T-helper 2 cell (primary cell): ENCODE results near the gene CARD9.

ENCODE experiments used
- DNase-seq, 5 experiments: peaks; one replicate each; pipeline versions ENCODE4 v3.0.0 to v3.0.0-alpha.2; 2012 to 2022

CARD9 gene

DNA sequence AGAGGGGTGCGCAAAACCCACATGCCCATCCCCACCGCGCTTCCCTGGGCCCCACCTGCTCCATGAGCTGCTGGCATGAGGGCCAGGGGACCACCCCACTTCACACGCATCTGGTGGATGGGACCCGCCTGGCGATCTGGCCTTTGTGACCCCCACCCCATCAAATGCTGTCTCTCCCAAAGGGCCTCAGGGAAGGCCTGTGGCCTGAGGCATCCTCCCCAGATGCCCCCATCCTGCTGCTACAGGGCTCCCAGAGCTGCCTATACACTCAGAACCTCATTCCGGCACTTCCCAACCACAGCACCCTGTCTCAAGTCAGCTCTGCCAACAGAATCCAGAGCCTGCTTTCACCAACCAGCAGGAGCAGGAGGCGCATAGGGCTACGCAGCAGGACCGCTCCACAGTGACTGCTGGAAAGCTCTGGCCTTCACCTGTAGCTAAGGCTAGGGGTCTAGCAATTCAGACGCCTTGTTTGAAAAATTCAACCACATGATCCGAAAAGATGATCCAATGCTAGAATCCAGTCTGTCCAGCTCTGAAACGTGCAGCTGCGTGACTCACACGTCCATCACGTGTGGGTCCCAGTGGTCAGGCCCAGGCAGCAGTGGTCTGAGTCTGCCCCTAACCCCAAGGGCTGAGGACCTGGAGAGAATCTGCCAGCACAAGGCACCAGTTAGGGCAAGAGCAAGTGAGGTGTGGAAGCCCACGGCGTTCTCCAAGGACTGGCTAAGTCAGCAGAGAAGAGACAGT, 27.9 kb upstream of the CARD9 start:
- no peak for DNase-seq

DNA sequence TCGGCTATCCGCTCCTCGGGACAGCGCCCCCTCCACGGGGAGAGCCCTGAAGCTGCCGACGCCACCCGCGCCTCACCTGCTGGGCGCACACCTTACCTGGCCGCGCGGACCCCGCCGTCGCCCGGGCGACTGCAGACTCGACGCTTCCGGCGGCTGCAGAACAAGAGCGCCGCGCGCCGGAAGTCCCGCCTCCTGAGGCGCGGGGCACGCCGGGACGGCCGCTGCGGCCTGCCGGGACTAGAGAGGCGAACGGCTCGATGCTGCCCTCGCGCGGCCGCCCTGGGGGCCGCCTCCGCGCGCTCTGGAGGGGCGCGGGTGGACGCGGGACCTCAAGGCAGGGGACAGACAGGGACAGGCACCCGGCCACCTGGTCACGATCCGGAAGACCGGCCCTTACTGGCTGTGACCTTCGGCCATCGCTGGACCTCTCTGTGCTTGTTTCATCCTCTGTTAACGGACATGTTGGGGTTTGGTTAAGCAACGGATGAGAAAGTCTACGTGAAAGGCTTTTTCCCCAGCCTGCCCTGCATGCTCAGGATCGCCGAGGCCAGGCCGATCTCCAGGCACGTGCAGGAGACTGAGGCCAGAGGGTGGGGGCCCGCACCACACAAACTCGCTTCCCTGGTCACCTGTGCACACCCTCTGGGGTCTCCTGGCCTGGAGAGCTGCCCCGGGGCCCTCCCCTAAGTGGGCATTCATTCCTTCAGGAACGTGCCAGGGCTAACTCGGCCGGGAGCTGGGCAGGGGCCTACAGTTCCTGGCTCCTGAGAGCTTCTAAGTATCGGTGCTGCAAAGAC, 26.8 kb upstream of the CARD9 start, which contains the start of gene SNAPC4:
SNAPC4 (minus strand) TSS at position 133 of the 797 bp plus-strand sequence. CDS start 1,742 bp downstream, outside the sequence.
- peak; percentile 74 to 92 (median 80) for DNase-seq

DNA sequence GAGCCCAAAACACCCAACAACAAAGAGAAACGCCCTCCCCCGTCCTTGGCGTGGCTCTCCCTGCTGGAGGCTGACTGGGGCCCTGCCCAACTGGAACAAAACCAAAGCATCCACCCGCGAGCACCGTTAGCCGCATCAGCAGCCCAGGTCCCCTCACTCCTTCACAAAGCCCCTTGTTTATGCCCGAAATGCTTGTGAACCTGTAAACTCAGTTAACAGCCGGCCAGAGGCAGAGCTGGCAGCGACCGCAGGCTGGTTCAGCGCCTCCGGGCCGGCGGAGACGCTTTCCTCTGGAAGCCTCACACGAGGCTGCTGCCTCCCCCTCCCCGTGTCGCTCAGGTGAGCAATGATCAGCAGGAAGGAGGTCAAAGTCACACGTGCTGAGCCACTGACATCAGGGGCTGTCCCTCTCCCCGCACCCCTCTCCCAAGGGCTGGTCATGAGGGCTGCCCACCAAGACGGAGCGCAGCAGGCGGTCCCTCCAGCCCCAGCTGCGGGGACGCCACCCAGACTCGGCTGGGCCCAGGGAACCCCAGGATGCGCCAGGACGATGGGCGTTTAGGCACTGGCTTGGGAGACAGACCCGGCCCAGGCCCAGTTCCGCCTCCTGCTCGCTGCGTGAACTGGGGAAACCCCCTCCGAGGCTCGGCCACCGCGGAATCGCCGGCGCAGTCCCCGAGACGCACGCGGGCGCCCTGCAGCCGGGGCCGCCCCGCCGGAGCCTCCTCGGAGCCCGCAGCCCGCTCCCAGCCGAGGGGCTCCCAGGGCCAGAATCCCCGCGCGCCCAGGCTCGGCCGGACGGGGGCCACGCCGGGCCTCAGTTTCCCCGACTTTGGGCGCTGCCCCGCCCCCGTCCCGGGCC, 25.9 kb upstream of the CARD9 start:
- peak in 3 of 5 experiments; percentile 23 to 38 (median 26) for DNase-seq

DNA sequence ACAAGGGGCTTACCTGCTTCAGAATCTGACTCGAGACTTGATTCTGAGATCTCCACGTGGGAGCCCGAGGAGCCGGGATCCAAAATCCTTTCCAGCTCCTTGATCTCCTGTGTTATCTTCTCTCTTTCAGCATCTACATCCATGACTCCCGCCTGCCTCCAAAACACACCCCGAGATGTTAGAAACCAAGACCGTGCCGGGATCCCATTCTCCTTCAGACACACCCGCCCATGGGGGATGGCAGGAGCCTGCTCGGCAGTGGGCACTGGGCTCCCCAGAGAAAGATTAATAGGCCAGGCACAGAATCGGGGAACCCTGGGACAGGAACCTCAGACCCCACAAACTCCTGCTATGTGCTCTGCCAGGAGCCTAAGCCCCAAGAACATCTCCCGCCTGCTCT, 24.8 kb upstream of the CARD9 start:
- DNase-seq, result no peak

DNA sequence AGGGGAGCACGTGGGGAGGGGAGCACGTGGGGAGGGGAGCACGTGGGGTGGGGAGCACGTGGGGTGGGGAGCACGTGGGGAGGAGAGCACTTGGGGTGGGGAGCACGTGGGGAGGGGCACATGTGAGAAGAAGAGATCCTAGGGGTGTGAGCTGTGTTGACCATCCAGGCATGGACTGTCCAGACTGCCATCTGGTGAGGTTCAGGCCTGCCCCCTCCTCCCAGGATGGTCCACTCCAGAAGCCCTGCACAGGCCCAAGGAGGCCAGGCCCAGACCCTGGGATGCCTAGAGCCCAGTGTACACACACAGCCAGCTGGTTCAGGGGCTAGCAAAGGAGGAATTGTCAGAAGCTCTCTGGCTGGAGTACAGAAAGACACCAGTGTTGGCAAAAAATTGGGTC, 24.2 kb upstream of the CARD9 start:
- DNase-seq, result no peak

DNA sequence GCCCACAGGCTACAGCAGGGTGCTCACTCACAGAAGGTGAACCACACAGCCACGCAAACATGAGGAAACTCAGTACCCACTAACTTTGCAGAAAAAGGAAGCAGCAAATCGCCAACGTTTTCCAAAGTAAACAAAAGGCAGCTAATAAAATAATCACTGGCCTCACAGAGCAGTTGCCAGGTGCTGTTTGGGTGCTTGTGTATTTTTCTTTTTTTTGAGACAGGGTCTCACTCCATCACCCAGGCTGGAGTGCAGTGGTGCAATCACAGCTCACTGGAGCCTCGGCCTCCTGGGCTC, 22.7 kb upstream of the CARD9 start:
- DNase-seq, result no peak

DNA sequence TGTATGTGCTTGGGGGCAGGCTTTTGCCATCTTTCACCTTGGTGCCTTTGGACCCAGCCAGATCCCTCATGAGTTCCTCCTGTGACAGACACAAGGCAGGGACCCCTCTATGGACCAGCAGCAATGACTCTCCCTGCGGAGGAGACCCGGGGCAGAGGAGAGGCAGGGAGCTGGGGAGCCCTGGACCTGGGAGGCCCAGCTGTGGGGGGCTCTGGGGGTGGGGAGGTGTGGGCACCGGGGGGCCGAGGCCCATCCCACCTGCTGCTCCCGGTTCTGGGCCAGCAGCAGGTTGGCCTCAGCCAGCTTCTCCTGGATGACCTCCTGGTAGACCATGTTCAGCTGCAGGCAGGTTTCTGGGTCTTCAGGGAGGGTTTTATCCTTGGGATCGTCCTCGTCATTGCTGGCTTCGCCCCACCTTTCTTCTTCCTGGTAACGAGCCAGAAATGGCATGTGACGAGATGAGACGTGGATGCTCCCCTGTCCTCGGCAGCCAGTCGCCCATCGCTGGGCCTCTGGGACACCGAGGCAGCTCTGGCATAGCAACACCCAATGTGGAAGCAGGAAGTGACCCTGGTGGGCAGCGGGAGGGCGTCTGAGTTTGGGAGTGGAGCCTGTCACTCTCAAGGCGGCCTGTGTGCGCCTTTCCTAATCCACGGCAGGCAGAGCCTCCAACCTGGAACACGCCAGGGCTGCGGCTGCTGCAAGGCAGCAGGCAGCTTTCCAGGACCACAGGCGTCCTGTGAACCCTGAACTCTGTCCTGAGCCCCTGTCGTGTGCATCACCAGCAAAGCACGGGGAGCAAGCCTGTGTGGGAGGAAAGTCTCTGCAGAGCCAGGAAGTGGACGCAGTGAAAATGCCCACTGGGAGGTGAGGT, 22.1 kb upstream of the CARD9 start:
- no peak for DNase-seq

DNA sequence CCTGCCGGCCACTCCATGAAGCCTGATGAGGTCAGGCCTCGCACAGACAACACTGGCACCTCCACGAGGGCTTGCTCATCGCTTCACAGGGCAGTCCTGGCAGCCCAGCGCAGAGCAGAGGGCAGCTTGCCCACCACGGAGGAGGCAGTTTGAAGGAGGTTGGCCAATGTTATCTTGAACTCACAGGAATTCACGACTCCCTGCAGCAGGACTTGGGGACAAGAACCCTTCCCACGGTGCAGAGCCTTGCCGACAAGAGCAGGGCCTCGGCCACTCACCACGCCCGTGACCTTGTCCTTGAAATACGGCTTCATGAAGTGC, 21.5 kb upstream of the CARD9 start:
- DNase-seq, result no peak

DNA sequence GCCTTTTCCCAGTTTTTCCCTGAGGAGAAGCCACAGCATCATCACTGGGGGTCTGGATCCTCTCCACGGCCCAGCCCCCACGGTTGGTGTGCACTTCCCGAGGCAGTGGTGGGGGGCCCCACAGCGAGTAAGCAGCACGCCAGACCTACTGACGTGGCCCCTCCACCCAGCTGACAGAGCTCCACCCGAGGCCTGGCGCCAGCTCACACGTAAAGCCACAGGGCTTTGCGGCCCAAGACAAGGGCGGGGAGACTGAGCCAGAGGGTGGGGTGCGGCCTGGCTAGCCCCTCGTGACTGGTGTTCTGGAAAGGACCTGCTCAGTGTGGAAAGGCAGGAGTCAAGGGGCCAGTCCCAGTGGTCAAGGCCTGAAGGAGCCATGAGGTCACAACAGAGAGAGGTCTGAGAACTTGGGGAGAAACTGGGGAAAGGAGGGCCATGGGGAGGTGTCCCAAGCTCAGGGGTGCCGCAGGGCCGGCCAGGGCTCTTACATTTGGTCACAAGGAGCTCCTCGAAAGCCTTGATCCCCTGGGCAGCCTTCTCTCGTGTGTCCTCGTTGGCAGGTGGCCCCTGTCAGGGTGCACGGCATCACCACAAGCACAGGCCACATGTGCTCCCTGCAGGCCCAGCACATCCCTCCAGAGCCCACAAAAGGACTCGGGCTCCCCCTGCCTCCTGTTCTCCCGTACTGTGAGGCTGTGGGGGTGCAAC, 21.0 kb upstream of the CARD9 start:
- no peak for DNase-seq

DNA sequence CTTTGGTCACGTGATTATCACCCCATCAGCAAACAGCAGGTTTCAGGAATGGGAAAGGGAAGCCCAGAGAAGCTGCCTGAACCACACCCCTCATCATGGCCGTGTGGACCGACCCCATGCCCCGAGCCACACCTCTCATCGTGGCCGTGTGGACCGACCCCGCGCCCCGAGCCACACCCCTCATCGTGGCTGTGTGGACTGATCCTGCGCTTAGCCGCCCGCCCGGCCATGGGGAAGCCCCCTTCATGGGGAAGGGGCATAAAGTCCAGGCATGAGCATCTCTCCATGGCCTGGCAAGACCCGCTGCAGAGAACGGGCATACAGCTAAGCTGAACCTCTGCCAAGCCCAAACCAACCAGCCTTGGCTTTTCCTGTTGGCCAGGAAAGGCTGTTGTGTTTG, 20.1 kb upstream of the CARD9 start:
- no peak for DNase-seq

DNA sequence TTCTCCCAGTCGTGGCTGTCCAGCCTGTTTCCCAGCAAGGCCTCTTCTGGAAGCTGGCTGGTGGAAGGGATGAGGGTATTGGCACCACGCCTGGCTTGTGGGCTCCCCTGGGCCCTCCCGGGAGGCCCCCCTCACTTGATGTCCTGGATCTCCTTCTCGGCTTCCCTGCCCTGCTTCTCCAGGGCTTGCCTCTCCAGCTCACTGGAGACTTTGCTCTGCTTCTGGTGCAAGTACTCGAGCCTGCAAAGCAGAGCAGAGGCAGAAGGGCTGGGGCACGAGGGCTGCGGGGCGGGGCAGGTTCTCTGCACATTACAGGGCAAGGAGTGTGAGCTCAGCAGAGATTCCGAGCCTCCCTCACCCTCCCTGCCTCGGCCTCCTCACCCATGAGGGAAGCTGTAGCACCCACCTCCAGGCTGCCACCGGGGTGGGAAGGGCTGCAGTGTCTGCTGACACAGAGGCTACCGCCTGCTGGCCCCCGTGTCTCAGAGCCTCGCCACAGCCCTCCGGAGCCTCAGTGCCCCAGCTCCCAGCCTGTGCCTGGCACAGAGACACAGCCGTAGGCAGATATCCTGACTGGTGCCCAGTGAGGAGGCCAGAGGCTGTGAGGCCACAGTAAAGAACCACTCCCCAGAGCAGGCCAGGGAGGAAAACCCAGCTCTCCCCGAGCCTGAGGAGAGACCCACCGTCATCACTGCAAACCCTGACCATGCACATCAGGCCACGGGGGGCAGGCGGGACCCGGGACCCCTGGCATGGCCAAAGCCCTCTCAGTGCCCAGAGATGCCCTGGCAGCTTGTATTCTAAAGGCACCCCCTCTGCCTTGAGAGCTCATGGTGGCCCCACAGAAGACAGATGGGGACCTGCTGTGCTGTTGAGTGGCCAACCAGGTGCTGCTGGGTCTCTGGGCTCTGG, 19.3 kb upstream of the CARD9 start:
- DNase-seq, result no peak

DNA sequence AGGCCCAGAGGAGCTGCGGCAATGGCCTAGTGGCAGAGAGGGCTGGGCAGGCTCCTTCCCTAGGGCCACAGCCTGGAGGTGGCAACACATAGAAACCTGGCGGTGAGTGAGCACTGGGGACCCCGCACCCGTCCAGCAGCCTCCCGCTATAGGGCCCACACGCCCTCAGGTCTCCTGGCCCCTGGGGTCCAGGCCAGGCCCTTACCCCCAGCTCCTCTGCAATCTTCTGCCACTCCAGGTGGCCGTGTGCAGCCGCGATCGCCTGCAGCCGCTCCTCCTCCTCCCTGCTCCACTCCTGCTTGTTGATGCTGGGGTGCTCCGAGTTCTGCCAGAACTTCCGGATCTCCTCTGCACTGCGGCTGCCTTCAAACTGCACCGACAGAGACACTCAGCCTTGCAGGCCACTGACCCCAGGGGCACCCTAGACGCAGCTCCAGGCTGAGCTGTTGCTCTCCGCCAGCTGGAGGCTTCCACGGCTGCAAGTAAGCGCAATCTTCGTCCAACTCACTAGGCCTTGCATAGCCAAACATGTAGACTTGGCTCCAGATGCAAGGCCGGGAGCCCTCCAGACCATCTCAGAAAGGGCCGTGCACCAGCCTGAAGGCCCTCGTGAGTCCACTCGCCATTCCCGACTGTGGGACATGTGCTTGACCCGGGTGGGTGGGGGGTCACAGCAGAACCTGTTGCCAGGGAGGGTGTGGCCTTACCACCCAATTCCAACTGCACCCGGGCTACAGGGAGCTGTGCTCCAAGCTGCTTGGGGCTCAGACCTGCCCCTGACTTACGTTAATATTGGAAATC, 18.5 kb upstream of the CARD9 start:
- no peak for DNase-seq

DNA sequence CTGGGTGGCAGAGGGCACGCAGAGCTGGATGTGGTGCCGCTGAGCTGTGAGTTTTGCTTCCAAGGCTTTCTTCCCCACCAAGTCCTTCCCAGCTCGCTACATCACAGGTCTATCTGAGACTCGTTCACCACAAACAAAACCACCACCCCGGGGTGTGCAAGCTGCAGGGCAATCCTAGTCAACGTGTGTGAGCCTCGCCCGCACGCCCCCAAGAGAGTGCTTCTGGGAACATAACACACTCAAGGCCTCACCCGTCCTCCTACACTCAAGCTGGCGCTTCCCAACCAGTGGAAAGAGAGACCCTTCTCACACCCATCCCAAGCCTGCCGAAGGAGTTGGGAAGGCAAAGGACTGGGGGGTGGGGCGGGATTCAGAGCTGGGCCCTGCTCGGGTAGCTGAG, 15.9 kb upstream of the CARD9 start:
- DNase-seq, result no peak

DNA sequence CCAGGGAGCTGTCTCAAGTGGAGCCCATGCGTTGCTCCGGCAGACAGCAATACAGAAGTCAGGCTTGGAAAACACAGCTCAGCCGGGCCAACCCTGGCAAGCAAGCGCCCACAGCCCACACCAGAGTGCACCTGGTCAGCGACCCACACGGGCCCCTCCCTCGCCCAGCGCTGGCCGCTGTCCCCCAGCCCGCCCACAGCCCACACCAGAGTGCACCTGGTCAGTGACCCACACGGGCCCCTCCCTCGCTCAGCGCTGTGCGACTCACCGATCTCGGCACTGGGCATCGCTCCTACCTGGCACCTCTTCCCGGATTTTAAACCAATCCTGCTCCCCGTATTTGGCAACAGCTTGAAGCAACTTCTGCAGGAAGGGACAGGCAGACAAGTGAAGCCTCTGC, 13.7 kb upstream of the CARD9 start:
- DNase-seq, result no peak

DNA sequence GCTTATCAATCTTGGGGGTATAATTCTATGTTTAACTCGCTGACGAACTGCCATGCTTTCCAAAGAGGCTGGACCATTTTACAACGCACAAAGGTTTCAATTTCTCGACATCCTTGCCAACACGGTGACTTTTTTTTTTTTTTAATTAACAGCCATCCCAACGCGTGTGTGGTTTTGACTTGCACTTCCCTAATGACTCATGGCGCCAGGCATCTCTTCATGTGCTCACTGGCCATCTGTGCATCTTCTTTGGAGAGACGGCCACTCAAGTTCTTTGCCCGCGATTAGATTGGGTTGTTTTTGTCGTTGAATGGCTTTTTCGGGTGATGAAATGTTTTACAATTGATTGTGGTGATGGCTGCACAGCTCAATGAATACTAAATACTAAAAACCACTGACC, 12.5 kb upstream of the CARD9 start:
- DNase-seq, result peak in 1 of 5 experiments; percentile 63

DNA sequence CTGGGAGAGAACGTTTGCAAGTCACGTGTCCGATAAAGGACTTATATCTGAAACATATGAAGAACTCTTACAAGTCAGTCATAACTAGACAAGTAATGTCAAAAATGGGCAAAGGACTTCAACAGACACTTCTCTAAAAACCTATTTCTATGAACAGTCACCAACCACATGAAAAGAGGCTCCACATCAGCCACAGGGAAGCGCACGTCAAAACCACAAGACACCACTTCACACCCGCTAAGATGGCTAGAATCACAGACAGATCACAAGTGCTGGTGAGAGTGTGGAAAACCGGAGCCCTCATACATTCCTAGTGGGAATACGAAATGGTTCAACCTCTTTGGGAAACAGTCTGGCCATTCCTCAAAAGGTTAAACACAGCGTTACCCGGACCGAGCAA, 11.5 kb upstream of the CARD9 start:
- DNase-seq, result peak in 2 of 5 experiments; percentile 64 to 90

DNA sequence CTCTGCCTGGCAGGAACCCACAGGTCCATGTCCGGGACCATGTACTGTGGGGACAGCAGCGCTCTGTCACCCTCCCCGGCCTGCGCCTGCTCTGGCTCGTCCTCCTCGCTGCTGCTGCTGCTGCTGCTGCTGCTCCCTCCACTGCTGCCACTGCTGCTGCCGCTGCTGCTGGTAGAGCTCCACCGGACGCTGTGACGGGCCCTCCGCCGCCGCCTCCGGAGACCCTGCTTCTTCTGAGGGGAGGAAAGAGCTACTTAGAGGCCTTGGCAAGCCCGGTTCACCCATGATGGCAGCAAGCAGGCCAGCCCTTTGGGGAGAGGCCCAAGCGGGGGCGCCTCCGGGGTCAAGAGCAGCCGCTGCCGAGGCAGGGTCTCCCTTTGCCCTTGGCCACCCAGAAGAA, 10.0 kb upstream of the CARD9 start:
- DNase-seq, result no peak

DNA sequence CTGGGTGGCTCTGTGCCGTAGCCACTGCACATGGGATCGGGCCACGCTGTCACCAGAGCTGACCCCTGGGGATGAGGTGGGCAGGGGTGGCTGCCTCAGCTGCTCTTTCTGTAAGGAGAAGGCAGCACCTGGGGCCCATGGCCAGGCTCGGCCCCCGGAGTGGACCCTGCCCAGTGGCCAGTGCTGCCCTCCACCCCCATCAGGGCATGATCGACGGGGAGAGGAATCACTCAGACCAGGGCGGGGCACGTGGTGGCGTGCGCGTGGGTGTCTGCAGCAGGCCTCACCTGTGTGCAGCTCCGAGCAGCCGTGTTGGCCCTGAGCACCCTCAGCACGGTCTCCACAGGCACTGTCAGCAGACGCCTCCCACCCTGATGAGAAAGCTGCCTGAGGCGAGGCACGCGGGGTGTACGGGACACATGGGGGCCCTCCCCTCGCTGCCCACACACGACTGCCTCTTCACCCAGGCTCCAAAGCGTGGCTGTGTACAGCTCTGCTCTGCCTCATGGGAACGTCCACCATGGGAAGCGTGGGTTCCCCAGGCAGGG, 8.6 kb upstream of the CARD9 start:
- DNase-seq, result no peak

DNA sequence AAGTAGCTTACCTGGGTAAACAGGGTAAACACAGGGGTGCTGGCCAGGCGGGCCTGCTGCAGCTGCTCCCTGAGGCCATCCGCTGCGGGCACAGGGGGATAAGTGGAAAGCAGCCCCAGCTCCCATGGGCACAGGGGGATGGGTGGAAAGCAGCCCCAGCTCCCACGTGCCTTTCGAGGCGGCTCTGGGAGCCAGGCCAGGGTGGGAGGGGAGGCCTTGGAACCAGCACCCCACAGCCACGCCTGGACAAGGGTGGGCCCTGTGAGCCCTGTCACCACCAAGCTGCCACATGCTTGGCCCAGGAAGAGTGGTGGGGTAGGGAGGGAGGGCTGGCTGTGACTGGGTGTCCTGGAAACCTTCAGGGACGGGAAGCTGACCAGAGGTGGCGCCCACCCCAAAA, 7.8 kb upstream of the CARD9 start:
- DNase-seq, result no peak

DNA sequence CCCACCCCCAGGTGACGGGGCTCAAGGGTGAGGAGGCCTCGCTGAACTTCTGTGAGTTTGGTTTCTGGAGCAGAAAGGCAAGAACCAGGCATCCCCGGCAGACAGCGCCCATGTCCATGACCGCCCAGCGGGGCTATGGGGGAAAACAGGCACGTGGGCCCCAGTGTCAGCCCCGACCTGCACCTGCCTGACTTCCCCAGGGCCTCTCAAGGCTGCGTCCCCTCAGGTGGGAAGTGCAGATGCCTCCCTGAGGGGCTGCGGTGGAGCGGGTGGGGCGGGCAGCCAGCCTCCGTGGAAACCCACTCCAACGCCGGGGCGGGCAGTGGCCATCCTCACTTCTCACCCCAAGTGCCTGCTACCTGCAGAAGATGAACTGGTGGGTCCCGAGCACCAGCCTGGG, 6.9 kb upstream of the CARD9 start:
- DNase-seq, result no peak
